D721Med (cell line): ENCODE results near the gene SLF2.

Experiments used
- DNase-seq: peaks from one replicate; pipeline ENCODE4 v3.0.0; 2011; ENCODE audit warnings: low spot score; ENCODE audit not compliant: insufficient read length
- FAIRE-seq: peaks from 2 replicates; lab custom pipeline; 2011; peaks lifted over from hg19 to GRCh38; lab: Jason Lieb, UNC
- TF ChIP-seq, protein P1 (sequence below): IDR thresholded peaks from 2 replicates; pipeline ENCODE4 v1.5.1; 2012; ENCODE audit warnings: mild to moderate bottlenecking, control low read depth; ENCODE audit not compliant: insufficient read depth; ENCODE audit errors: missing control alignments

SLF2 gene

DNA sequence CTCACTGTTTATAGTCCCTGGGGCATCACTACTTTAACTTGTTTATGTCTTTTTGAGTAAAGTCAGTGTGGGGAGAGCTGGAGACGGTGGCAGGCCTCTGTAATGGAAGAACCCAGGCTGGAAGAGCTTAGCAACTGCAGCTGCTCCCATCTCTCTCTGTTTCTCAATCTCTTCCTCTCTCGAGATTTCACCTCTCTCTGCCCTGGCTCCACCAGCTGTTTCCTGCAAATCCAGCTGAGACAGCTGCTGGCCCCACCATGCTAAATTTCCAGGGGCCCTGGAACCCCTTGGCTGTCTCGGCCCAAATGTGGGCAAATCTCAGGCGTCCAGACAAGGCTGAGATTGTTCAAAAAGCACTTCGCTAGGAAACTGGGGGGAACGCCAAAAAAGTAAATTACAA is 25.8 kb upstream of the SLF2 start:
- no peak for DNase-seq
- TF ChIP-seq, protein P1, sequence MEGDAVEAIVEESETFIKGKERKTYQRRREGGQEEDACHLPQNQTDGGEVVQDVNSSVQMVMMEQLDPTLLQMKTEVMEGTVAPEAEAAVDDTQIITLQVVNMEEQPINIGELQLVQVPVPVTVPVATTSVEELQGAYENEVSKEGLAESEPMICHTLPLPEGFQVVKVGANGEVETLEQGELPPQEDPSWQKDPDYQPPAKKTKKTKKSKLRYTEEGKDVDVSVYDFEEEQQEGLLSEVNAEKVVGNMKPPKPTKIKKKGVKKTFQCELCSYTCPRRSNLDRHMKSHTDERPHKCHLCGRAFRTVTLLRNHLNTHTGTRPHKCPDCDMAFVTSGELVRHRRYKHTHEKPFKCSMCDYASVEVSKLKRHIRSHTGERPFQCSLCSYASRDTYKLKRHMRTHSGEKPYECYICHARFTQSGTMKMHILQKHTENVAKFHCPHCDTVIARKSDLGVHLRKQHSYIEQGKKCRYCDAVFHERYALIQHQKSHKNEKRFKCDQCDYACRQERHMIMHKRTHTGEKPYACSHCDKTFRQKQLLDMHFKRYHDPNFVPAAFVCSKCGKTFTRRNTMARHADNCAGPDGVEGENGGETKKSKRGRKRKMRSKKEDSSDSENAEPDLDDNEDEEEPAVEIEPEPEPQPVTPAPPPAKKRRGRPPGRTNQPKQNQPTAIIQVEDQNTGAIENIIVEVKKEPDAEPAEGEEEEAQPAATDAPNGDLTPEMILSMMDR: no peak
- no peak for FAIRE-seq

DNA sequence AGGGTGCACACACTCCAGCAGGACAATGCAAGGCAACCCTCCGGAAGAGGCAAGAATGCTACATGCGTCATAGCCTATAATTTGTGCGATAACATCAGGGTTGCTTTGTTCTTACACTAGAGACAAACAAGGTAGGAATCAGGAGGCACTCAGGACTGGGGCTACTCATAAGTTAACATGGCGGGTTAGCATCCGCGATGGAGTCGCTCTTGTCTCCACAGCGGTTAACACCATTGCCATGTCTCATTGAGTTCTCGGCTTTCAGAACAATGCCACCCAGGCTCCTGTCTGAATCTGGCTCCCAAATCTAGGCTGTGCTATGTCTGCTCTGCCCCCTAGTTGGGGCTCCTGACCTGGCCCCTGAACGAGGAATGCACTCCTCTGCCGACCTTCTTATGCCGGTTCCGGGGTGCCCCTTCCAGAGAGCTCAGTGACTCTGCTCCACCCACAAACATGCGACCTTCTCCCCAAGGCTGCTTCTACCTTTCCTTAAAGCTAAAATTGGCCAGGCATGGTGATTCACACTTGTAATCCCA is 24.9 kb upstream of the SLF2 start:
- no peak for FAIRE-seq
- TF ChIP-seq, protein P1: no peak
- no peak for DNase-seq

DNA sequence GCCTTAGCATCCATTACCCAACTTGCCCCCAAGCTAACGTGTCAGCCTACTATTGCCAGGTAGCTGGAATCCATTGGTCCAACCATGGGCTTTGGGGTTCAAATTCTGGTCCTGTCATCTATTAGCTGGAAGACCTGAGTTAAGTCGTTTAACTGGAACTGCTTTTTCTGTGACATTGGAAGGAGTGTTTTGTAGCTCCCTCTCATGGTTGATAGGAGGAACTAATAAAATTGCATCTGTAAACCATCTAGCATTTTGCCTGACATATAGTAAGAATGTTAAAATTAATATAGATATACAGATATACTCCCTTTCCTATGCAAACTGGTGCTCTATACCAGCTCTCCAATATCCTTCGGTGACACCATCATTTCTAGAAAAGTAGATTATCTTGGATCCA is 23.8 kb upstream of the SLF2 start:
- TF ChIP-seq, protein P1: peak; percentile 16
- FAIRE-seq (no peak), DNase-seq (no peak)

DNA sequence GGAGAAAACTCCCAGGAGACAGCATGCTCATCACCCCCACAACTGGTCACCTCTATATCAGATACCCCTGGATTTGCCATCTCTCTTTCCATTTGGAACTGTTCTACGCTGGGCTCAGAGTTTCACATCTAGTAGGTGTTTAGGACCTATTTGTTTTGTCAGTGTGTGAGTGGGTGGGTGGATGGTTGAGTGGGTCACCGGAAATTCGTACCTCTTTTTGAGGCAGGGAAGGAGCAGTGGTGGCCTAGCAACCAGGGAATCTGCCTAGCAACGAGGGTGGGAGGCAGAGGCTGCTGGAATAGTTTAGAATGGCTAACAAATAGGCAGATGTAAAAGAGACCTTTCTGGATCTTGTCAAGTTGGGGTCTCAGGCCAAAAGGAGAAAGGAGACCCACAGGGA is 23.2 kb upstream of the SLF2 start:
- TF ChIP-seq, protein P1: no peak
- DNase-seq: no peak
- no peak for FAIRE-seq

DNA sequence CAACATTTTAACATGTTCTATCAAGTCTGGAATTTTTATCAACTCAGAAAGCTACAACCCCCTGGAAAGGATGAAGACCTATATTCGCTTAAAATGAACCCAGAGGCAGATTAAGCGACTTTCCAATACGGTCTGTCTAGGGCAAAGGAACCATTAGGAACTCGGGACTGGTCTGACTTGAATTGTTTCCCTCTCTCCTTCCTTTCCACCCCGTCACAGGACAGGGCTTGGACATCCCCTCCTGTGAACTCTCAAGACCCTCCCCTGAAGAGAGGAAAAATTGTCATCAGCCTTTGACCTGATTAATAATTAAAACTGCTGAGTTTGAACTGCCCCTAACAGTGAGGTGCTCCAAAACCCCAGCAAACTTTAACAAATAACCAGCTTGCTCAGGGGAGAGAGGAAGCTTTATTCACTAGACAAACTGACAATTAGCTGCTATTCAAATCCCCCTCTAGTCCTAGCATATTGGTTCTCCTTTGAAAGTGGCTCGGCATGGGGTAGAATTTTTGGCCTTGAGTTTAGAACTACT is 22.6 kb upstream of the SLF2 start:
- DNase-seq (no peak), FAIRE-seq (no peak)
- TF ChIP-seq, protein P1: no peak

DNA sequence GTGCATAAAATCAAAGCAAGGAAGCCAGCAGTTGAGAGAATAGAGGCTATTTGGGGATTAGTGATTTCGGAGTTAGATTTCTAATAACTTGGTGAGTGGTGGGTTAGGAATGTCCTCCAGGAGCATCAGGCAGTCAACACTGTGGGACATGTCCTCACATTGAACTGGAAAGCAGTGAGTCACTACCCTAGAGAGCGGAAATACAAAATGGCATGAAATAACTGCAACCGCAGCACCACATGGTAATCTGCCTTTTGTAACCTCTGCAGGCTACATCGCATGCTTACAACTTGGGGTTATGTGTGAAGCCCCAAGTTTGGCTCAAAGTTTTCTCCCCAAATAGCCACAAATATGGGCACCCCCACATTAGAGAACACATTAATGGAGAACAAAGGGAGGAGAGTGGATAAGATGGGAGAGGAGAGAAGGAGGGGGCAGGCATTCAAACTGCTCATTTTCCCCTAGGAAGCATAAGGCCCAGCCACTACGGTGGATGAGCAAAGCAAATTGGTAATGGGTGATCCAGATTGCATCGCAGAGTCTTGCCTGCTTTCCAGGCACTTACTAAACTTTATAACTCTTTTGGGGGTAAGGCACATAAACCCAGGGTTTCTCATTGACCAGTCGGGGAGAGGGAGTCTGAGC is 22.0 kb upstream of the SLF2 start:
- TF ChIP-seq, protein P1: no peak
- no peak for FAIRE-seq
- DNase-seq: no peak

DNA sequence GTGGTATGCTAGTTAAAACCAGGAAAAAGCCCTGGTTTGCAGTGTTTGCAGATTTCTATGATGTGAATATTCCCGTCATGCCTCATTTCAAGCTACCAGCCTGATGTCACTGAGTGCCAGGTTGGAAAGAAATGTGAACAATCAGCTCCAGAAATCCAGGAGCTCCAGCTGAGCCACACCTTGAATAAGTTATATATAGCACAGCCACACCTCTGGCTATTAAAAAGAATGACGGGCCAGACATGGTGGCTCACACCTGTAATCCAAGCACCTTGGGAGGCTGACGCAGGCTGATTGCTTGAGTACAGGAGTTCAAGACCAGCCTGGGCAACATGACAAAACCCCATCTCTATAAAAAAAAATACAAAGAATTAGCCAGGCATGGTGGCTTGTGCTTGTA is 18.7 kb upstream of the SLF2 start:
- no peak for FAIRE-seq
- no peak for DNase-seq
- TF ChIP-seq, protein P1: no peak
